IPS-20b (cell line): ENCODE measurements around the gene TULP4.
"Not testable (repeated sequence)": the region's sequence is repeated elsewhere in the genome, so short reads cannot be mapped to it uniquely, and the experiment has no call there.

ENCODE experiments used
- H3K27ac ChIP-seq: one replicate; pipeline ENCODE4 v1.5.1; 2013; ENCODE audit warnings: low read length
- H3K27me3 ChIP-seq: 2 replicates; pipeline ENCODE4 v1.6.1; 2013; ENCODE audit warnings: mild to moderate bottlenecking, low read length, inconsistent platforms; ENCODE audit not compliant: insufficient read depth
- H3K36me3 ChIP-seq: 2 replicates; pipeline ENCODE4 v1.6.1; 2013; ENCODE audit warnings: low read depth, mild to moderate bottlenecking, inconsistent platforms, low read length, moderate library complexity; ENCODE audit not compliant: insufficient read depth
- H3K4me1 ChIP-seq: 2 replicates; pipeline ENCODE4 v1.6.1; 2013; ENCODE audit warnings: mild to moderate bottlenecking, control low read depth, inconsistent platforms, low read length, moderate library complexity; ENCODE audit not compliant: insufficient read depth
- H3K4me3 ChIP-seq: 2 replicates; pipeline ENCODE4 v1.5.1; 2013; ENCODE audit warnings: mild to moderate bottlenecking, low read length, inconsistent platforms
- H3K9ac ChIP-seq: 2 replicates; pipeline ENCODE4 v1.6.1; 2013; ENCODE audit warnings: low read depth, mild to moderate bottlenecking, inconsistent platforms, low read length, moderate library complexity
- H3K9me3 ChIP-seq: 2 replicates; pipeline ENCODE4 v1.6.1; 2013; ENCODE audit warnings: mild to moderate bottlenecking, low read depth, low read length, inconsistent platforms; ENCODE audit not compliant: insufficient read depth

Gene TULP4

DNA sequence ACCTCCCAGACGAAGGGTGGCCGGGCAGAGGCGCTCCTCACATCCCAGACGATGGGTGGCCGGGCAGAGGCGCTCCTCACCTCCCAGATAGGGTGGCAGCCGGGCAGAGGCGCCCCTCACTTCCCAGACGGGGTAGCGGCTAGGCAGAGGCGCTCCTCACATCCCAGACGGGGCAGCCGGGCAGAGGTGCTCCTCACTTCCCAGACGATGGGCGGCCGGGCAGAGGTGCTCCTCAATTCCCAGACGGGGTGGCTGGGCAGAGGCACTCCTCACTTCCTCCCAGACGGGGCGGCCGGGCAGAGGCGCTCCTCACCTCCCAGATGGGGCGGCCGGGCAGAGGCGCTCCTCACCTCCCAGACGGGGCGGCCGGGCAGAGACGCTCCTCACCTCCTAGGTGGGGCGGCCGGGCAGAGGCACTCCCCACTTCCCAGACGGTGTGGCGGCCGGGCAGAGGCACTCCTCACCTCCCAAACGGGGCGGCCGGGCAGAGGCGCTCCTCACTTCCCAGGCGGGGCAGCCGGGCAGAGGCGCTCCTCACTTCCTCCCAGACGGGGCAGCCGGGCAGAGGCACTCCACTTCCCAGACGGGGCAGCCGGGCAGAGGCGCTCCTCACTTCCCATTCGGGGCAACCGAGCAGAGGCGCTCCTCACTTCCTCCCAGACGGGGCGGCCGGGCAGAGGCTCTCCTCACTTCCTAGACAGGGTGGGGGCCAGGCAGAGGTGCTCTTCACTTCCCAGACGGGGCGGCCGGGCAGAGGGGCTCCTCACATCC lies 37.4 kb downstream of the TULP4 start:
- H3K27ac ChIP-seq, H3K27me3 ChIP-seq, H3K4me1 ChIP-seq, H3K9ac ChIP-seq, H3K36me3 ChIP-seq, H3K4me3 ChIP-seq: not testable (repeated sequence)
- H3K9me3 ChIP-seq, result peaks cover 34% of the 10 kb centered on the region

DNA sequence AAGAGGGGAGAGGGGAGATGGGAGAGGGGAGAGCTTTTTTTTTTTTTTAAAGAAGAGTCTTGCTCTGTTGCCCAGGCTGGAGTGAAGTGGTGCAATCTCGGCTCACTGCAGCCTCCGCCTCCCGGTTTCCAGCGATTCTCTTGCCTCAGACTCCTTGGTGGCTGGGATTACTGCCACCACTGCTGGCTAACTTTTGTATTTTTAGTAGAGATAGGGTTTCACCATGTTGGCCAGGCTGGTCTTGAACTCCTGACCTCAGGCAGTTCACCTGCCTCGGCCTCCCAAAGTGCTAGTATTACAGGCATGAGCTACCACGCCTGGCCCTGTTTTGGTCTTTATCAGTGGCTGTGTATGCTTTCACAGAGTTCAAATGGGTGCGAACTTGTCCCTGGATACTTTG lies 38.5 kb downstream of the TULP4 start:
- H3K36me3 ChIP-seq, H3K9ac ChIP-seq, H3K27me3 ChIP-seq, H3K27ac ChIP-seq, H3K4me3 ChIP-seq, H3K4me1 ChIP-seq: not testable (repeated sequence)
- H3K9me3 ChIP-seq, result peaks cover 31% of the 10 kb centered on the region

GRCh38 chr6:158353883-158354877 lies 41.9 kb downstream of the TULP4 start:
- H3K27me3 ChIP-seq, result no peaks in the 10 kb centered on the region
- no peak overlapping the region for H3K4me3 ChIP-seq
- peaks cover 7% of the 10 kb centered on the region; the same call in 1 of the 2 replicates for H3K4me1 ChIP-seq
- H3K9ac ChIP-seq, result no peak overlapping the region
- H3K9me3 ChIP-seq, result peaks cover 11% of the 10 kb centered on the region
- H3K27ac ChIP-seq, result no peak overlapping the region
- H3K36me3 ChIP-seq, result no peaks in the 10 kb centered on the region

- no peaks in the 10 kb centered on the region for H3K36me3 ChIP-seq
- no peak overlapping the region for H3K9ac ChIP-seq
- H3K27ac ChIP-seq, result no peak overlapping the region
- H3K4me3 ChIP-seq, result no peak overlapping the region
- H3K9me3 ChIP-seq, result no peaks in the 10 kb centered on the region
- peaks cover 7% of the 10 kb centered on the region; the same call in 1 of the 2 replicates for H3K4me1 ChIP-seq
- H3K27me3 ChIP-seq, result no peaks in the 10 kb centered on the region
Observed at GRCh38 chr6:158356586-158357546, 44.6 kb downstream of the TULP4 start.

GRCh38 chr6:158357570-158358216 lies 45.4 kb downstream of the TULP4 start:
- H3K27ac ChIP-seq, result no peak overlapping the region
- no peaks in the 10 kb centered on the region for H3K27me3 ChIP-seq
- peaks cover 7% of the 10 kb centered on the region; the same call in 1 of the 2 replicates for H3K4me1 ChIP-seq
- no peaks in the 10 kb centered on the region for H3K9me3 ChIP-seq
- H3K9ac ChIP-seq, result no peak overlapping the region
- no peak overlapping the region for H3K4me3 ChIP-seq
- H3K36me3 ChIP-seq, result no peaks in the 10 kb centered on the region

- Histone ChIP-seq H3K36me3 (no peaks in the 10 kb centered on the region), H3K9ac (no peak overlapping the region), H3K27ac (no peak overlapping the region), H3K27me3 (no peaks in the 10 kb centered on the region), H3K4me1 (peaks cover 7% of the 10 kb centered on the region; the same call in 1 of the 2 replicates), H3K4me3 (no peak overlapping the region), H3K9me3 (no peaks in the 10 kb centered on the region)
Observed at GRCh38 chr6:158358450-158359077, 46.3 kb downstream of the TULP4 start.

DNA sequence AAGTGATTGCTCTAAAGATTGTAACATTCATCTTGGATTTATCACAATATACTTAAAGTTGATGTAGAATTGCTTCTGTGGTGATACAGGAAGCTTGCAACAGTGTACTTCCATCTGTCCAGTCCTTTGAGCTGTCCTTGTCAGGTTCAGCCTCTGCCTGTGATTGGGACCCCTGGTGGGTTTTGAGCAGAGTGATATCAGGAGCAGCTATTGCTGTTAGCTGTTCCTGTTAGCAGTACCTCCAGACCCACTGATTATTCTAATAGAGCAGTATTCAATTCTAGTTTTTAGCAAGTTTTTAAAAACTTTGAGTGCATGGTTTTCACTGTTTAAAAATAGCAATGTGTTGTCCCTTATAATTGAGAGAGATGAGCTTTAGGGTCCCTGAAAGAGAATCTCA lies 48.8 kb downstream of the TULP4 start:
- H3K9ac ChIP-seq, result no peak overlapping the region
- H3K27ac ChIP-seq, result no peak overlapping the region
- no peaks in the 10 kb centered on the region for H3K27me3 ChIP-seq
- H3K4me1 ChIP-seq, result peaks cover 7% of the 10 kb centered on the region; the same call in 1 of the 2 replicates
- no peak overlapping the region for H3K4me3 ChIP-seq
- no peaks in the 10 kb centered on the region for H3K36me3 ChIP-seq
- no peaks in the 10 kb centered on the region for H3K9me3 ChIP-seq

DNA sequence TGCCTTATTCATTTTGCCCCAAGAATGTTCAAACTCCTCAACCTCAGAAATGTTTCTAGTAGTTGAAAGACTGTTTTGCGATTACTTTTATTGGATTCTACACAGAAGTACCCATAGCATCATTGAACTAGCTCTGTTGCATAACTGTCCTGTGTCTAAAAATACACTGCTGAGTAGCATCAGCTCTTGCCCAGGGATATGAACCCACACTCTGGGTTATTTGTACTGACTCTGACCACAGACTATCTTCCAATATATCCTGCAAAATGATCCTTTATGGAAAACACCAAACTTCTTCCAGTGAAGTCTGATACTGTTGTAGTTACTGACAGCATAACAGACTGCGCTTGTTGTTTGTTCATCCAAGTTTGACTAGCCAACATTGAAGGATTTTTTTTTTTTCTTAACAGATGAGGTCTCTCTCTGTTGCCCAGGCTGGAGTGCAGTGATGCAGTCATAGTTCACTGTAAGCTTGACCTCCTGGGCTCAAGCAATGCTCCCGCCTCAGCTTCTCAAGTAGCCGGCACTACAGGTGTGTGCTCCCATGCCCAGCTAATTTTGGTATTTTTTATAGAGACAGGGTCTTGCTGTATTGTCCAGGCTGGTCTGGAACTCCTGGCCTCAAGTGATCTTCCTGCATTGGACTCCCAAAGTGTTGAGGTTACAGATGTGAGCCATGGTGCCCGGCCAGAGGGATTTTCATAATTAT lies 49.9 kb downstream of the TULP4 start:
- Histone ChIP-seq H3K27me3 (no peaks in the 10 kb centered on the region), H3K36me3 (no peaks in the 10 kb centered on the region), H3K4me3 (no peak overlapping the region), H3K9ac (no peak overlapping the region), H3K9me3 (no peaks in the 10 kb centered on the region), H3K4me1 (no peaks in the 10 kb centered on the region), H3K27ac (no peak overlapping the region)

- Histone ChIP-seq H3K4me3 (no peak overlapping the region), H3K27ac (no peak overlapping the region), H3K9me3 (no peaks in the 10 kb centered on the region), H3K27me3 (no peaks in the 10 kb centered on the region), H3K36me3 (no peaks in the 10 kb centered on the region), H3K9ac (no peak overlapping the region), H3K4me1 (no peaks in the 10 kb centered on the region)
Observed at GRCh38 chr6:158366363-158366762, 54.1 kb downstream of the TULP4 start.

- no peaks in the 10 kb centered on the region for H3K4me1 ChIP-seq
- no peak overlapping the region for H3K4me3 ChIP-seq
- no peak overlapping the region for H3K27ac ChIP-seq
- H3K36me3 ChIP-seq, result no peaks in the 10 kb centered on the region
- no peaks in the 10 kb centered on the region for H3K27me3 ChIP-seq
- no peak overlapping the region for H3K9ac ChIP-seq
- H3K9me3 ChIP-seq, result no peaks in the 10 kb centered on the region
Observed at GRCh38 chr6:158367816-158368215, 55.6 kb downstream of the TULP4 start.
